PC-9 (cell line): ENCODE results near the gene PLK2.

Experiments used
- CTCF ChIP-seq: fragments of 200-600 bp; sonication (generic); conservative IDR thresholded peaks from 2 replicates; pipeline ENCODE4 v1.6.1; 2017; ENCODE audit warnings: mixed run types, antibody characterized with exemption, mild to moderate bottlenecking, moderate library complexity
- EZH2 ChIP-seq: fragments of 200-600 bp; sonication (generic); IDR thresholded peaks from 2 replicates; pipeline ENCODE4 v1.8.0; 2017; ENCODE audit warnings: antibody characterized with exemption, low read depth

DNA sequence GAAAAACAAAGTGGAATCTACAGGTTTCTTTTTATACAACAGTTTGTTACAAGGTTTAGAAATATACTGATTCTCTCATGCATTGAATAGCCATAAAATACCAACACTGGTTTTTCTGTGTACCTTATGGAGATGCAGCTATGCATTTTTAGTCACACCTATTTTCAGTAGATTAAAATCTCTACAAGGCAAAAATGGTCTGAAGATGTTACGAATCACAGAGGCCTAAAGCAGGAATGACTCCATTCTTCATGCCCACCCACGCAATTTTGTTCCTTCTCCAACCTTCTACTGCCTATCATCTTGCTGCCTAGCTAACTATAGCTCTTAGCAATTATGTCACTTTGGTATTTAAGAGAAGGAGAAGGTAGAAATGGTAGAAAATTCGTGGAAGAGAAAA, 9.9 kb downstream of the PLK2 start:
- TF ChIP-seq EZH2 = no peak
- no peak for TF ChIP-seq CTCF
